GM21529 (cell line): ENCODE measurements around the gene HMSD.

Experiments
- ATAC-seq: cut with Tn5 transposase; IDR thresholded peaks from one replicate; pipeline ENCODE4 v1.9.1; 2021; ENCODE audit not compliant: unreplicated experiment

HMSD gene

GRCh38 chr18:63953811-63954210 lies 4.7 kb downstream of the HMSD start:
- ATAC-seq, result no peak

- no peak for ATAC-seq
Observed at GRCh38 chr18:63956755-63957154, 7.7 kb downstream of the HMSD start.

- ATAC-seq, result no peak
Observed at GRCh38 chr18:63960891-63961290, 11.8 kb downstream of the HMSD start.

GRCh38 chr18:63961435-63961980 lies 12.4 kb downstream of the HMSD start:
- ATAC-seq, result no peak

GRCh38 chr18:63962137-63962536 lies 13.0 kb downstream of the HMSD start:
- ATAC-seq, result no peak

GRCh38 chr18:63963615-63964256 lies 14.6 kb downstream of the HMSD start:
- peak; percentile 77 for ATAC-seq

- ATAC-seq, result no peak
Observed at GRCh38 chr18:63964908-63965307, 15.8 kb downstream of the HMSD start.

GRCh38 chr18:63965716-63966330 lies 16.7 kb downstream of the HMSD start:
- no peak for ATAC-seq

GRCh38 chr18:63969942-63970808 lies 21.1 kb downstream of the HMSD start, which contains the start of gene SERPINB8:
SERPINB8 (plus strand) TSS chr18:63970081; CDS start chr18:63978309, 8,228 bp downstream.
- ATAC-seq, result peak; percentile 93

GRCh38 chr18:63970809-63971205 lies 21.7 kb downstream of the HMSD start:
- peak; percentile 1 for ATAC-seq

GRCh38 chr18:63971320-63972001 lies 22.4 kb downstream of the HMSD start:
- no peak for ATAC-seq

- ATAC-seq, result no peak
Observed at GRCh38 chr18:63972002-63972376, 22.9 kb downstream of the HMSD start.

GRCh38 chr18:63974991-63975390 lies 25.9 kb downstream of the HMSD start:
- ATAC-seq, result no peak

- ATAC-seq, result no peak
Observed at GRCh38 chr18:63975628-63976027, 26.5 kb downstream of the HMSD start.

GRCh38 chr18:63977040-63977439 lies 27.9 kb downstream of the HMSD start:
- no peak for ATAC-seq

- ATAC-seq, result peak; percentile 76
Observed at GRCh38 chr18:63979409-63979920, 30.4 kb downstream of the HMSD start.

GRCh38 chr18:63980027-63980426 lies 30.9 kb downstream of the HMSD start:
- ATAC-seq, result no peak

- ATAC-seq, result no peak
Observed at GRCh38 chr18:63980896-63981460, 31.9 kb downstream of the HMSD start.

- no peak for ATAC-seq
Observed at GRCh38 chr18:63981719-63982118, 32.6 kb downstream of the HMSD start.

- no peak for ATAC-seq
Observed at GRCh38 chr18:63982361-63982760, 33.3 kb downstream of the HMSD start.
